Ishikawa (cell line): ENCODE data around the gene MKRN3.

Experiments
- CEBPB ChIP-seq: IDR thresholded peaks from 2 replicates; pipeline ENCODE4 v1.6.1; 2012
- CREB1 ChIP-seq: IDR thresholded peaks from 2 replicates; pipeline ENCODE4 v1.6.1; 2012; ENCODE audit warnings: low read depth
- EGR1 ChIP-seq: IDR thresholded peaks from 2 replicates; pipeline ENCODE4 v1.6.1; 2012
- EP300 ChIP-seq: IDR thresholded peaks from 2 replicates; pipeline ENCODE4 v1.6.1; 2012; ENCODE audit warnings: borderline replicate concordance
- FOXM1 ChIP-seq: IDR thresholded peaks from 2 replicates; pipeline ENCODE4 v1.6.1; 2012; ENCODE audit warnings: low read depth, borderline replicate concordance
- NFIC ChIP-seq: IDR thresholded peaks from 2 replicates; pipeline ENCODE4 v1.6.1; 2012
- RAD21 ChIP-seq: IDR thresholded peaks from 2 replicates; pipeline ENCODE4 v1.6.1; 2012; ENCODE audit warnings: low read depth
- TAF1 ChIP-seq: IDR thresholded peaks from 2 replicates; pipeline ENCODE4 v1.6.1; 2012; ENCODE audit warnings: low read depth, mild to moderate bottlenecking
- TCF12 ChIP-seq: IDR thresholded peaks from 2 replicates; pipeline ENCODE4 v1.6.1; 2012; ENCODE audit warnings: low read depth
- TEAD4 ChIP-seq: IDR thresholded peaks from 2 replicates; pipeline ENCODE4 v1.6.1; 2012
- YY1 ChIP-seq: IDR thresholded peaks from 2 replicates; pipeline ENCODE4 v1.6.1; 2012; ENCODE audit warnings: low read depth
- ZBTB7A ChIP-seq: IDR thresholded peaks from 2 replicates; pipeline ENCODE4 v1.6.1; 2012; ENCODE audit warnings: low read depth
- TF ChIP-seq, protein P1 (sequence below): IDR thresholded peaks from 2 replicates; pipeline ENCODE4 v1.6.1; 2012
- TF ChIP-seq, protein P2 (sequence below): IDR thresholded peaks from 2 replicates; pipeline ENCODE4 v1.6.1; 2012; ENCODE audit warnings: low read depth, mild to moderate bottlenecking
- TF ChIP-seq, protein P3 (sequence below): IDR thresholded peaks from 2 replicates; pipeline ENCODE4 v1.6.1; 2012

Gene MKRN3

DNA sequence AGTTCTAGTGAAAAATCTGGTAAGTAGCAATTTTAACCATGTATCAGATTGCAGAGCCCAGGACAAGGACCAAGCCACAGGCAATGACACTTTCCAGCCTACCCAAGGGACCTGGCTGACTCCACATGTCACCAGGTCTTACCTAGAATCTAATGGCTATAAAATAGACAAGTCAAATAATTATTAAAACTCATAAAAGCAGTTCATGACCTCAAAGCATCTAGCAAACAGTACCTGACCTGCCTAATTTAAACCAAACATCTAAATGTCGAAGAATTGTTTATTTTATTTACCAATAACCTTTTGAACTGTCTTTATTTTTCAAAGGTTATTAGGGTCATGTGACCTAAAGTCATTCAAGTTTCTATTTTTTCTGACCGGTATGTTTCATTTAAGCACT is 35.6 kb upstream of the MKRN3 start:
- TF ChIP-seq, protein P1, sequence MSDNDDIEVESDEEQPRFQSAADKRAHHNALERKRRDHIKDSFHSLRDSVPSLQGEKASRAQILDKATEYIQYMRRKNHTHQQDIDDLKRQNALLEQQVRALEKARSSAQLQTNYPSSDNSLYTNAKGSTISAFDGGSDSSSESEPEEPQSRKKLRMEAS: no peak
- TF ChIP-seq, protein P2, sequence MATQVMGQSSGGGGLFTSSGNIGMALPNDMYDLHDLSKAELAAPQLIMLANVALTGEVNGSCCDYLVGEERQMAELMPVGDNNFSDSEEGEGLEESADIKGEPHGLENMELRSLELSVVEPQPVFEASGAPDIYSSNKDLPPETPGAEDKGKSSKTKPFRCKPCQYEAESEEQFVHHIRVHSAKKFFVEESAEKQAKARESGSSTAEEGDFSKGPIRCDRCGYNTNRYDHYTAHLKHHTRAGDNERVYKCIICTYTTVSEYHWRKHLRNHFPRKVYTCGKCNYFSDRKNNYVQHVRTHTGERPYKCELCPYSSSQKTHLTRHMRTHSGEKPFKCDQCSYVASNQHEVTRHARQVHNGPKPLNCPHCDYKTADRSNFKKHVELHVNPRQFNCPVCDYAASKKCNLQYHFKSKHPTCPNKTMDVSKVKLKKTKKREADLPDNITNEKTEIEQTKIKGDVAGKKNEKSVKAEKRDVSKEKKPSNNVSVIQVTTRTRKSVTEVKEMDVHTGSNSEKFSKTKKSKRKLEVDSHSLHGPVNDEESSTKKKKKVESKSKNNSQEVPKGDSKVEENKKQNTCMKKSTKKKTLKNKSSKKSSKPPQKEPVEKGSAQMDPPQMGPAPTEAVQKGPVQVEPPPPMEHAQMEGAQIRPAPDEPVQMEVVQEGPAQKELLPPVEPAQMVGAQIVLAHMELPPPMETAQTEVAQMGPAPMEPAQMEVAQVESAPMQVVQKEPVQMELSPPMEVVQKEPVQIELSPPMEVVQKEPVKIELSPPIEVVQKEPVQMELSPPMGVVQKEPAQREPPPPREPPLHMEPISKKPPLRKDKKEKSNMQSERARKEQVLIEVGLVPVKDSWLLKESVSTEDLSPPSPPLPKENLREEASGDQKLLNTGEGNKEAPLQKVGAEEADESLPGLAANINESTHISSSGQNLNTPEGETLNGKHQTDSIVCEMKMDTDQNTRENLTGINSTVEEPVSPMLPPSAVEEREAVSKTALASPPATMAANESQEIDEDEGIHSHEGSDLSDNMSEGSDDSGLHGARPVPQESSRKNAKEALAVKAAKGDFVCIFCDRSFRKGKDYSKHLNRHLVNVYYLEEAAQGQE: no peak
- no peak for TF ChIP-seq ZBTB7A
- TF ChIP-seq EP300: no peak
- no peak for TF ChIP-seq CEBPB
- no peak for TF ChIP-seq RAD21
- no peak for TF ChIP-seq TAF1
- TF ChIP-seq EGR1: no peak
- TF ChIP-seq NFIC: no peak
- TF ChIP-seq, protein P3, sequence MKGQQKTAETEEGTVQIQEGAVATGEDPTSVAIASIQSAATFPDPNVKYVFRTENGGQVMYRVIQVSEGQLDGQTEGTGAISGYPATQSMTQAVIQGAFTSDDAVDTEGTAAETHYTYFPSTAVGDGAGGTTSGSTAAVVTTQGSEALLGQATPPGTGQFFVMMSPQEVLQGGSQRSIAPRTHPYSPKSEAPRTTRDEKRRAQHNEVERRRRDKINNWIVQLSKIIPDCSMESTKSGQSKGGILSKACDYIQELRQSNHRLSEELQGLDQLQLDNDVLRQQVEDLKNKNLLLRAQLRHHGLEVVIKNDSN: no peak
- no peak for TF ChIP-seq TCF12

DNA sequence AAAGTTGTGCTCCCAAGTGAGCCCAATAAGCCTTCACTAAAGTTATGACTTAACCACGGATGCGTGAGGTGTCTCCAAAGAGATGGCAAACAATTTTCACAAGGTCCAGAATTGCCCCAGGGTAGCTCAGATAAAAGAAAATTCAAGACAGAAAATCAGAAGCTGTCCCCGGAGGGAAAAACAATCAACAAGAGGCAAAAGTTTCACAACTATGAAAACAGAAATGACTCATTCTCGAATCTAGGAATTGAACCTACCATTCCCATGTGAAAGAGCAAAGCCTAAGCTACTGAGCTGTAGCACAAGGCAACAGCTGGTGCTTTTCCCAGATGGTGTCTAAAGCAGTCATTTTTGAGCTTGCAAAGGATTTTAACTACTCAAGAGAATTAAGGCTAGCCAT is 33.5 kb upstream of the MKRN3 start:
- TF ChIP-seq TAF1 (no peak), FOXM1 (no peak), NFIC (no peak), ZBTB7A (no peak)
- TF ChIP-seq, protein P1: no peak

DNA sequence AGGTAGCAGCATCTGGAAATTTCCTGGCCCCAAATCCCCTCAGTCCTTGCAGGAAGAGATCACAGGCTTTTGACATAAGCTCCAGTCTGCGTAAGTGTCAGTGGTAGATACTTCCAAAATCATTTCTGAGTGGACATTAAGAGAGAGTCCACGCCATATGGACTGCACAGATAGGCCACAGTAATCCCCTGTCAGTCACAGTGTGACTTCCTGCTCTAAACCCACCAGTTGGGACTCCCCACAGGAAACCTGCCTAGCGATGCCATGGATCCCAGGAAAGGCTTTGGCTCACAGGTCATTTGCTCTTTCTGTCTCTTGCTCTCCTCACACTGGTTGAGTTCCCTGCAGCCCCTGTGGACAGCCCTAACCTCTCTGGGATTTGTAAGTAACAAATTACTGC is 28.8 kb upstream of the MKRN3 start:
- TF ChIP-seq EP300 (no peak), EGR1 (no peak), CREB1 (no peak), TAF1 (no peak), ZBTB7A (no peak), YY1 (no peak), FOXM1 (no peak), CEBPB (no peak), RAD21 (no peak), TCF12 (no peak), NFIC (no peak), TEAD4 (no peak)
- TF ChIP-seq, protein P1: no peak
- TF ChIP-seq, protein P3: no peak
- TF ChIP-seq, protein P2: no peak

DNA sequence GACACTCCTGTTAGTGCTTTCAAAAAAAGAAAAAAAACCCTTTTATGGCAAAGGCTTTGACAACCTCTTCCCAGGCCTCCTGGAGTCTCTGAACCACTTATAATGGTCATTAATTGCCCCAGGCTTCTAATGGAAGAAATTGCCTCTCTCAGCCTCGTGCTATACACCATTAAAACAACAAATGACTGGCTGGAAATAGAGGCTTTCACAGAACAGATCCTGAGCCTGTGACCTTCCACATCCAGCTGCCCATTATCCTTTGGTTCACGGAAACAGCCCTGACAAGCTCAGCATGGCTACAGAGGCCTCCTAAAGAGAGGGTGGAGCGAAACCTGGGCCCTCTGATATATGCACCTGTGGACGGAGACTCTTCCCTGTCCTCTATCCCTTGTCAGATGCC is 26.8 kb upstream of the MKRN3 start:
- no peak for TF ChIP-seq TEAD4
- TF ChIP-seq FOXM1: no peak
- no peak for TF ChIP-seq RAD21
- no peak for TF ChIP-seq CEBPB
- TF ChIP-seq TAF1: no peak
- TF ChIP-seq CREB1: no peak
- TF ChIP-seq NFIC: no peak
- TF ChIP-seq, protein P3: no peak
- TF ChIP-seq, protein P1: no peak
- no peak for TF ChIP-seq YY1
- TF ChIP-seq EP300: no peak
- TF ChIP-seq, protein P2: no peak
- TF ChIP-seq TCF12: no peak
- TF ChIP-seq ZBTB7A: no peak
- no peak for TF ChIP-seq EGR1
